HG02885 (cell line): ENCODE measurements around the gene CATSPERE.
A peak's percentile ranks its signal among the peaks of the same experiment; 100 is the strongest.

Experiments
- ATAC-seq: cut with Tn5 transposase; IDR thresholded peaks from one replicate; pipeline ENCODE4 v1.9.1; 2021; ENCODE audit warnings: mild to moderate bottlenecking; ENCODE audit not compliant: unreplicated experiment, poor library complexity

Gene CATSPERE

DNA sequence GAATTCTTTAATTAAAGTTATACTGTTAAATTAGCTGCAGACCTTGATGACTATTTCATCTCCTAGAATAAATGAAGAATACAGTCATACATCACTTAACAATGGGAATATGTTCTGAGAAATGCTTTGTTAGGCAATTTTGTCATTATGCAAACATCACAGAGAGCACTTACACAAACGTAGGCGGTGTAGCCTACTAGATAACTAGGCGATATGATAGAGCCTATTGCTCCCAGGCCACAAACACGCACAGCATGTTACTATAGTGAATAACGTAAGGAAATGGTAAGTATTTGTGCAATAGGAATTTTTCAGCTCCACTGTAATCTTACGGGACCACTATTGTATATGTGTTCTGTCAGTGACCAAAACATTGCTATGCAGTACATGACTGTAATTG lies 154.2 kb downstream of the CATSPERE start:
- no peak for ATAC-seq

DNA sequence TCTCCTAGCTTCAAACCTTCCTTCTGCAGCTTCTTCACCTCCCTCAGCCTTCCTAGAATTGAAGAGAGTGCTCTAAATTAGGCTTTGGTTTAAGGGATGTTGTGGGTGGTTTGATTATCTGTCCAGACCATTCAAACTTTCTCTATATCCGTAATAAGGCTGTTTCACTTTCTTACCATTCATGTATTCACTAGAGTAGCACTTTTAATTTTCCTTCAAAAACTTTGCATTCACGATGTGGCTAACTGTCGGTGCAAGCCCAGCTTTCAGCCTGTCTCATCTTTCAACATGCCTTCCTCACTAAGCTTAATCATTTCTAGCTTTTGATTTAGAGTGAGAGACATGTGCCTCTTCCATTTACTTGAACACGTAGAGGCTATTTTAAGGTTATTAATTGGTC lies 165.6 kb downstream of the CATSPERE start:
- no peak for ATAC-seq

DNA sequence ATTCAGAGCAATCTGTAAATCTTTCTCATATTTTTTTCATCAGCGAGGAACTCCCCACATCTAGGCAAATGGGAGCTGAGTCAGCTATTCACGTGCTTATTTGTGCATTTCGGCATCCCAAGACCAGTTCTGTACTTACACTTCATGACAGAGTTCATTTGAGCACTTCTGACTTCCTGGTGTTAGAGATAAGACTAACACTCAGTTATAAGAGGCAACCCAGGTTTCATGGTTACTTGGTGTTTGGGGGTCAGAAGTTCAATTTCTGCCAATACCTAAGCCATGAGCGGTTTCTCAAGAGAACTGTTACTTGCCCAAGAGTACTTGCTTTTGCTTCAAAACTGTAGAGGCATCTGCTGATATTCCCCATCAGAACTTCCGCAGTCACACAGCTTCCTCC lies 167.7 kb downstream of the CATSPERE start:
- ATAC-seq, result no peak

DNA sequence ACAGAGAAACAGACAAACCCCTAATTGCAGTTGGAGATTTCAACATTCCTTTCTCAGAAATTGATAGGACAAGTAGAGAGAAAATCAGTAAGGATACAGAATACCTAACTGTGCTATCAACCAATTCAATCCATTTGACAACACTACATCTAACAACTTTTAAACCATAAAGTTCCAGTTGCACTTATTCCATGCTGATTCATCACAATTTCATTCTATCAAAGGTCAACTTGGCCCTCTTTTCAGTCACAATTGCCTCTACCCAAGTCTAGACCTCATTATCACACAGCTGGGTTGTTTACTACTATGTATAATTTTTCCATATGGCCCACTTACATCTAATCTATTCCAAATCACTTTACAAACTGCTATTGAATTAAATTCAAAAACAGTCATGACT lies 172.1 kb downstream of the CATSPERE start:
- no peak for ATAC-seq

DNA sequence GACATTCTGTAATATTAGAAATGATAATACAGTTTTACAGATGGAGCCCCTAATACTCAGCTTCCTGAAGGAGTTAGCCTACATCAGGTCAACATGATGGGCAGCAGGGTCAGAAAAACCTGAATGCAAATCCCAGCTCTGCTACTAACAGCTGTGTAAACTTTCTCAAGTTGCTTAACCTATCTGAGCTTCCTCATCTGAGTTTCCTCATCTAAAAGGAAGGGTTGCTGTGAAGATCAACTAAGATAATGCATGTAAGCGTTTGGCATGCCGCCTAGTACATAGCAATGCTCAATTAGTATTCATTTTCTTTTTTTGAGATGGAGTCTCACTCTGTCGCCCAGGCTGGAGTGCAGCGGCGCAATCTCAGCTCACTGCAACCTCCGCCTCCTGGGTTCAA lies 173.5 kb downstream of the CATSPERE start:
- ATAC-seq, result no peak

DNA sequence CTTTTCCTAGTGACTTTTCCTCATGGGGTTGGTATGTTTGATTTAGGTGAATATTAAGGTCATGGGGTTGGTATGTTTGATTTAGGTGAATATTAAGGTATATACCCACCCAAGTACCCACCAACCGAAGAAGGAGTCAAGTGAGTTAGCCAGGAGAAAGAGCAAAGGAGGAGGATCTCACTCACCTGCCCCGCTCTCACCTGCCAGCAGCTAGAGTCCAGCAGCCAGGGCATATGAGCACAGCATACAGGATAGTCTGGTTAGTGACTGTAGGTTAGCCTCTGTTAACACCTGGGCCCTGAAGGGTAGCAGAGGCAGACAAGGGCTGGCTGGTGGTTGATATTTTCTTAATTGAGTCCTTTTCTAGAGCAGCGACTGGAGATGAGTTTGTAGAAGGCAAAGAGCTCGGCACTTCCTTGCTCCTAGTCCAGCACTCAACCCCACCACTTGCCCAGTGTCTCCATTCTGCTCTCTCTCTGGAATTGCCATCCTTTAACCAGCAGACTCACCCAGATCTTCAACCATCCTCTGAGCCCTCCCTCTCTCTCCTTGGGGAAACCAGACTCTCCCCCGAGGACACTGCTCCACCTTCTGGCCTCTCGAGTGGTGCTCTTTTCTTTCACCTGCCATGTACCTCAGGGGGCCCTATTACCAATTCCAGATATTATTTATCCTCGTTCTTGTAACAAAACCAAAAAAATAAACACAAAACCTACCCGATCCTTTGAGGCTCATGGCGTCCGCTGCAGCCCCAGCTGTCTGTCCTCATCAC lies 175.6 kb downstream of the CATSPERE start:
- ATAC-seq, result no peak

DNA sequence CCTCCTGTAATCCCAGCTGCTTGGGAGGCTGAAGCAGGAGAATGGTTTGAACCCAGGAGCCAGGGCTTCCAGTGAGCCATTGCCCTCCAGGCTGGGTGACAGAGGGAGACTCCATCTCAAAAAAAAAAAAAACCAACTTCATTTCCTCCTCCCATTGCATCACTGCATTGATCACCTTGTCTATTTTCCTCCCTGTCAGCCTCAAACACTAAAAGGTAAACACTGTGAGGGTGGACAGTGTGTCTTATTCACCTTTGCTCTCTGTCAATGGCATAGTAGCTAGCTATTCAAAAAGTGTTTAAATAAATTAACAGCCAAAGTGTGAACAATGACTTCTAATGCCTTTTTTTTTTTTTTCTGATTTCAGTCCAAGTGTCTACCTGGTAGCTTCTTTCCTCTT lies 178.5 kb downstream of the CATSPERE start:
- ATAC-seq, result no peak

DNA sequence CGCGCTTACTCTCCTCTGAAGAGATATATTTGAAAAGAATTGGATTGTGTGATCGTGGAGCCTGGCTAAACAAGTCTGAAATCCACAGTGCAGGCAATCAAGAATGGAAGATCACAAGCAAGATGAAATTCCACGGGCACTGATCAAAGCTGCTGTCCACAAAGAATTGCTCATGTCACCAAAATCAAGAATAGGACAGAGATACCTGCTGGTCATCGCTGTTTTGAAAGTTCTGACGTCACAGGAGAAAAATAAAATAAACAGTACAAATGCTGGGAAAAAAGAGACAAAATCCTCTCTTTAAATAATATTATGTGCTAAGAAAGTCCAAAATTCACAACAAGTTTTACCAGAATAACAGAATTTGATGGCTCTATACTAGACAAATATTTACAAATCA lies 179.8 kb downstream of the CATSPERE start:
- no peak for ATAC-seq

DNA sequence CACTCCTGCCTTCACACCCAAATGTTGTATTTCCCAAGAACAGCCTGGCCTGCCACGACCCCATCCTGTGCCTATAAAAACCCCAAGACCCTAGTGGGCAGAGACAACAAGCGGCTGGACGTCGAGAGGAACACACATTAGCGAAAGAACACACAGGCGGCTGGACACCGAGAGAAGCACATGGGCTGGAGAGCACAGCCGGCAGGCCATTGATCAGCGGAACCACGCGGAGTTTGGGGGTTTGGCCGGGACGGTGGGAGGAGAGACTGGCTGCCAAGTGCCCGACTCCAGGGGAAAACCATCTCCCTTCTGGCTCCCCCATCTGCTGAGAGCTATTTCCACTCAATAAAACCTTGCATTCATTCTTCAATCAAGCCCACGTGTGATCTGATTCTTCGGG lies 181.5 kb downstream of the CATSPERE start:
- ATAC-seq, result no peak

DNA sequence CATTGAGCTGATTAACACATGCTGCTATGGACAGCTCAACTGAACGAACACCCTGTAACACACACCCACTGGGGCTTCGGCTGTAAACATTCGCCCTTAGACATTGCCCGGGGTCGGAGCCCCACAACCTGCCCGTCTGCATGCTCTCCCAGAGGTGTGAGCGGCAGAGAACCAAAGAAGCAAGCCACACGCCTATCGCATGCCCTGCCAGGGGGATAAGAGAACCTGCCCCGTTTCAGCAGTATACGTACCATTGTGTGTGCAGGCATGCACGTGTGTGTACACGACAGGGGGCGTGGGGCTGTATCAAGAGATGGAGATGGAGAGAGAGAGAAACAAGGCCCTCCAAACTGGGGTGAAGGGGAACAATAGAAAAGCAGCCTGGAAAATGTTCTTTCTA lies 181.9 kb downstream of the CATSPERE start:
- ATAC-seq, result no peak

DNA sequence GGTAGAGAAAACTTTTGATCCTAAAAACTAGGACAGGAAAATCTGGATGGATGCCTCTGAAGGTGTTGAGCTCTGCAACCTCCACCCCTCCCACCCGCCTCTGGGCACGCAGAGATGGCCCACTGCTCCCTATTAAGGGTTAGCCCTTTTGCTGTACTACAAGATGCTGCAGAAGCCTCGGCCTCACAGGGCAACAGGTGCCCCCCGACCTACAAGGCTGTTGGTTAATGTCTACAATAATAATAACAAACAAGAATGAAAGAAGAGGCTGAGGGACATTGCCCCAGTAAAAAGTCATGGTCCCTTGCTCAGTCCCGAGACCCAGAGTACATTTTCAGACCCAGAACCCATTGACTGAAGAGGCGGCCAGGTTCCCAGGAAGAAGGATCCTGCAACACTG lies 184.3 kb downstream of the CATSPERE start:
- ATAC-seq, result no peak

DNA sequence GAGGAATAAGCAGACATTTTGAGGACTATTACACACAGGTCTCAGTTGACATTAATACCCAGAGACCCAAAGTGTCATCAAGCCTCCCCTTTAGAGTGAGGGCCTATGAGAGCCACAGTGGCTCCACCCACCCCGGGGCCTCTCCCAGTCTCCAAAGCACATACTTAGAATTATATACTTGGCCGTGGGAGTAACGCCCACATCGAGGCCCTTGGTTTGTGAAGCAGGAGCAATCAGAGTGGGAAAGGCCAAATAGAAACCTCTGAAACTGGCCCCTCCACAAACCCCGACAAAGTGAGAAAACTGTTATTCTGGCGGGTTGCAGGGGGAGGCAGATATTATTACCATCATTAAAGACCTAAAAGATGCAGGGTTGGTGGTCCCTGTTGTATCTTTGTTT lies 184.8 kb downstream of the CATSPERE start:
- no peak for ATAC-seq

DNA sequence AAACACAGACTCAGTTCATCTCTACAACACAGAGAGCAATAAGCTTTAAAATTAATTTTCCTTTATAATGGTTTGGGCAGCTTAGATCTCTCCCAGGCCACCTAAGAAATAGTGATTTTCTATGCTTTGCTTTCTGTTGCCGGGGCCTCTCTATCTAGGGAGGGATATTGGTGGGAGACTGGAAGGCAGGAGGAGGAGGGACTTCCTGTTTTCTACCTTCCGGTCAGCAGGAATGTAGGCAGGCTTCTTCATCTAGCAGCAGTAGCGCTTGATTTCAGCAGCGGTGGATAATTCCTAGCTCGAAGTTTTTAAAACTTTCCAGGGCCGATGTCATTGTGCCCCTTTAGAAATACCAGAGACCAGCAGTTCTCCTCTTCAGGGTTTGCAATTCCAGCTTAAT lies 186.7 kb downstream of the CATSPERE start:
- ATAC-seq, result no peak

DNA sequence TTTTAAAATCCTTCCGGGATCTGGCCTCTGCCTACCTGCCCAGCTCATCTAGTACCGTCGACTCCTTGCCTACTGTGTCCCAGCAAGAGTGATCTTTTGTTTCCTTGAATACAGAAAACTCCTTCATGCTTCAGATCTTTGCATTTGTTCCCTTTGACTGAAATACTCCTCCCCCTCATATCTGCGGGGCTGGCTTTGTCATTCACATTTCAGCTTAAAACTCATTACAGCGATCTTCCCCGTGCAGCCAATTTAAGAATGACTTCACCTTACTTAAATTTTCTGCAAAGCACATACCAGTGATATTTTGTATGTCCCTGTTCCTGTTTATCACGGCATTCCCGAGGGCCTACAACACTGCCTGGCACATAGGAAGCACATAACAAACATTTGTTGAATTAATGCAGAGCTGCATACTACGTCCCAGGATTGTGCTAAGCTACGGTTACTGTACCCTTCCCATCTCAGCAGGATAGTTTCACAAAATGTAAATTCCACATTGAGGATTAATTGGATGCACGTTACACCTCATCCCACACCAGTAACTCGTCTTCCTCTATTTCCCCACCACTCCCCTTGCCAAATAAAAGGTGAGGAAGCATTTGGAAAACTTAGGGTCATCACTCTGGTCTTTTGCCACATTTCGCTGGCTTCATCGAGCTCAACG lies 191.0 kb downstream of the CATSPERE start:
- no peak for ATAC-seq

DNA sequence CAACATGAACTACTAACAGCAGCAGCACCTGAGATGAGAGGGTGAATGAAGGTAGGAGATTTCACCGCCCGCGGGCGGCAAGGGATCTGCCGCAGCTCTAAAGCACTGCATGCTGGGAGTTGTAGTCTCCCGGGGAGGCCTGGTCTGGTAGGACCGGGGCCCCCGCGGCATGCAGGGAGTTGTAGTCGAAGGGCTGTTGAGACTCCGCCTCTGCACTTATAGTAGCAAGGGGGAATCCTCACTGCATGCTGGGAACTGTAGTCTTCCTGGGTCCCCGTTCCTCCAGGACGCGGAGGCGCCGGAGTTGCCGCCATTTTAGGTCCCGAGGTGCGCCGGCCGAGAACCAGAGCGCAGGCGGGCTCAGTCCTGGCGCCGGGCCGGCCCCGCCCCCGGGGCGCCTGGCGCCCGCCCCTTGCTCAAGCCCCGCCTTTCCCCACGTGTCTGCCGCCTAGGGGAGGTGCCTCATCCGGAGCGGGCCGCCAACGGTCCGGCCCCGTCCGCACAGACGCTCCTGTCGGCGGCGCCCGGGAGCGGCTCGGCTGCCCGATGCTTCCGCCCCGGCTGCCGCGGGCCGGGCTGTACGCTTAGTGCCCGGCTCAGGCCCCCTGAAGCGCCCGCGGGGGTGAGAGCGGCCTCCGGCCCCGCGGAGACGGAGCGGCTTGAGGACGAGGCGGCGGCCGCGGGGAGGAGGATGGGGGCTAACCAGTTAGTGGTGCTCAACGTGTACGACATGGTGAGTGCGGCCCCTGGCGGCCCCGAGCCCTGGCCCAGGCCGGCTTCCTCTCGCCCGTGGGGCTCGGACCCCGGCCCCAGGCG lies 191.8 kb downstream of the CATSPERE start, which contains the start of gene DESI2:
Gene DESI2, plus strand, starts transcription at position 504 of the 816 bp plus-strand sequence. Its CDS starts 188 bp downstream, at position 692.
- peak; percentile 95 for ATAC-seq

DNA sequence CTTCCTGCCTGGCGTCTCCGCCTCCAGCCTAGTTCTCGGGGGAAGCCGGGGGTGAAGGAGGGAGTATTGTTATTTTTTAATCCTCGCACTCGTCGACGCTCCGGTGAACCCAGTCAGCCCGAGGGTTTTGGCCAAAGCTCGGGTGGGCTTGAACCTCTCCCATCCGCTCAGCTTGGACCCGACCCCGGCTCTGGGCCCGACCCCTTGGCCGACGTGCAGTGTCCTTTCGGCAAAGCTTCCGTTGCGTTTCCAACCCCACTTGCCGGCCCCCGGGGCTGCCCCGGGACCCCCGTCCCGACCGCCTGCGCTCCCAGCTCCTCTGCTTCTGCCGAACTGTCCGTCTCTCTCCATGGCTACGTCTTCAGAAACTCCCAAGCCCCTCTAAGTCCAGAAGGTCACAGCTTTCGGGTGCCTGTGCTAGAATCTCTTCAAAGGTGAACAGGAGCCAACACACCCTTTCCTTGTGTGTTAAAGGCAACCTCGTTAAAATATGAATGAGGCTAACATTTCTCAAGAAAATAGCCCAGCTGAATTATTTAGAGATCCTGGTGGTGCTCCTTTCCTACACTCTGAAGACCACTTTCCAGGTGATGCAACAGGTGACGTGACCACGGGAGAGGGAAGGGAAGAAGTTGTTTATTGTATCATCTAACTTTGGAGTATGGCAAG lies 192.5 kb downstream of the CATSPERE start:
- no peak for ATAC-seq

DNA sequence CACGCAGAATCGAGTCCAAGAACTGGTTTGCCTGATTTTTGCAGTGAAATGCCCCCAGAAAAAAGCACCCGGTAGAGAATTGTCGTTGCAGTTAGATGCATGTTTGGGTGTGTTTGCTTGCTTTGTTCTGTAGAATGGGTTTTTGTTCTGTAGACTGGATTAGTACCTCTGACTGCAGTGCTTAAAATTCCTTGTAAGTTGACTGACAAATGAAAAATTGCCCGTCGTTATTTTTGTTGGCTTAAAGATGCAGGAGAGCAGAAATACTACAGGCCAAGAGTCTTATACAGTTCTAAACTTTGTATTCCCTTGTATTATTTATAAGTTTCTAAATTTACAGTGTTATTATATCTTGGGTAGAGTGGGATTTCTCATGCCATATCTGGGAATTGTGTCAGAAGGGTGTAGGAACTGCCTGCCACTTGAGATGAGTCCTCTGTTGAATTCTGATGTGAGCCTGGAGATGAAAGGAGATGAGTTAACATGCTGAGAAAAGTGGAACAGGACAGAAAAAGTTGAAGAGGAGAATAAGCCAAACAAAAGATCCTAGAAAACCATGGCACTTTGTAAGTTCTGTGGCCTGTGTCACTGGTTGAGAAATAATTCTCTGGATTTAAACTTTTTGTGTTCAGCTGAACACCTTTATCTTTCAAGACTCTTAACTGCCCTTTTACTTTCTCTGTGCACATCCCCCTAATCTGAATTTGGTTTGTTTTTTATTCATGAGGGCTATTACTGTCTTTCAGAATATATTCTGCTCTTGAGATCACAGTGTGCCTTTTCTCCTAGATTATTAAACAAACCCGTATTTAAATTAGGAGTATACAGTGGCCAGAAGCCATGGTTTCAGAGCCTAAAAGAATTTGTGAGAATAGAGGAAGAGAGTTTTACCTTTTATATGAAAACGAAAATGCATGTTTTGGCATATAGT lies 193.3 kb downstream of the CATSPERE start:
- ATAC-seq, result no peak

DNA sequence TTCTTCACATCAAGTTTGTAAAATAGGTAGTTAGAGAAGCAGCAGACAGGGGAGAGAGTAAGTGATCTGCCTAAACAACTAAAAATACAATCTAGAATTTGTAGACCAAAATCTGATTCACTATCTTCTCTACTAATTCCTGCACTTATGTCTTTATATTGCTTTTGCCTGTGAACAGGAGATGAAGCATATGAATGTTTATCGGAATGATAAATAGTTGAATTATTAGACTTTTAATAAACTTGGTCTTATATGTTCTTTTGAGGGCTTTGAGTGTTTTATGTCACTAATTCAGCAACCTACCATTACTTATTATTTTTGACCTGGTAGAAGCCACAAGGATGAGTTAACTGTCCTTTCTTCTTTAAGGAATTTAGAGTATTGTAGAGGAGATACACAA lies 194.1 kb downstream of the CATSPERE start:
- no peak for ATAC-seq

DNA sequence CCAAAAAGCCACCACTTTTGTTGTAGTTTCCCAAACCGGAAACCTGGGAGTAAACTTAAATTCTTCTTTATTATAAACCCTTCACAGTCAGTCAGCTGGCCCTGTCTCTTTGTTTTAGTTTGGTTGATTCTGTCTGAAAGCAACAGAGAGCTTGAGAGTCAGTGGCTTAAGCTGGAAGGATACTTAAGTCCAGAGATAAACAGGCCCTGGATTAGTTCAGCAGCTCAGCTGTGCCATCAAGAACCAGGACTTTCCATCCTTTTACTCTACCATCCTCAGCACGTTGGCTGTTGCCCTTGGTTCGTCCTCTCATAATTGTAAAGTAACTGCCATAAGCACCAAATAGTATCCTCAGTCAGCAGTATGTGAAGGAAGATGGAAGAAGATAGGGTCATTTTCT lies 196.3 kb downstream of the CATSPERE start:
- no peak for ATAC-seq

DNA sequence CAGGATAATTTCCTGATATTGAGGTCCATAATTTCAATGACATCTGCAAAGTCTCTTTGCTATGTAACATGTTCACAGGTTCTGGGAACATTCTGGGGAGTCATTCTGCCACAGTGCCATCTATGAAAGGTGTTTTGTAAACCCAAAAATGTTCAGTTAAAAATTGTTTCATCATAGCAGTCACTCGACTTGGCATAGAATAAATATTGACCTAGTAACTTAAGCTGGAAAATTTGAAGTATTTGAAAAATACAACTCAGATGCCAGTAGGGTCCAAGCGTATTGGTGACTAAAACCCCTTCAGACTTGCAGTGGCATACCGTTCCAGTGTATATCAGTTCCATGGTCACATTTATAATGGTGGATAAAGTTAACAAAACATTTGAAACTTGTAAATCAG lies 198.6 kb downstream of the CATSPERE start:
- no peak for ATAC-seq
